Measurements from ENCODE around the gene KRT33A. TPM values are rescaled to one million over a fixed set of nuclear protein-coding genes. Genes with fewer than 3 reads are reported as not detected.

The KRT33A gene
- polyA plus RNA-seq, 3 donors = not detected

DNA sequence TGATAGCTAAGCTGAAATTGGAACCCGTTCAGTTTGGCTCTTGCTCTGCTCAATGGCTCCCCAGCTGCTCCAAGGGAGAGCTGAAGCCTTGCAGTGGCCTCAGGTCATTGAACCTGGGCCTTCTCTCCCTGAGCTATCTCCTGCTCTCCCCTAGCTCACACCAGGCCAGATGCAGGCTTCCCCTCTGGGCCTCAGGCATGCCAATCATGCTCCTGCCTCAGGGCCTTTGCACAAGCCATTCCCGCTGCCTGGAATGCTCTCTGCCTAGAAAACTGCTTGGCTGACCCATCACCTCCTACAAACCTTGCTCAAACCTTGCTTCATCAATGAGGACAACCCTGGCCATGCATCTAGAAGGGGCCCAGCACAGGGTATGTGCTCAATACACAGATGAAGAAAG lies 18.4 kb downstream of the KRT33A start:
- no peaks in the 10 kb centered on the region for H3K79me2 ChIP-seq (ENCODE audit: insufficient read depth, low read length)
- no peaks in the 10 kb centered on the region for H3K36me3 ChIP-seq (replicated peaks in 1 of 2; ENCODE audit: control insufficient read depth in 1 of 2, insufficient read depth in 2 of 2, low read length in 2 of 2)
- no peak overlapping the region for H3K27ac Mint-ChIP-seq
- peaks cover 0 to 7% of the 10 kb centered on the region in 2 donors for H3K4me1 ChIP-seq (ENCODE audit: control insufficient read depth in 1 of 2, insufficient read depth in 2 of 2, low read length in 2 of 2)
- no peak overlapping the region for H3K4me3 ChIP-seq (replicated peaks in 1 of 3; ENCODE audit: low read depth in 2 of 3, low read length in 3 of 3)
- no peaks in the 10 kb centered on the region for H3K9me3 ChIP-seq (replicated peaks in 1 of 2; ENCODE audit: control insufficient read depth in 1 of 2, insufficient read depth in 1 of 2, low read length in 2 of 2)
- no peak overlapping the region for H3K9ac ChIP-seq (ENCODE audit: insufficient read depth, low read length, poor library complexity, severe bottlenecking)
- H4K20me1 ChIP-seq (ENCODE audit: insufficient read depth, low read length) = no peaks in the 10 kb centered on the region
- H2AFZ ChIP-seq (ENCODE audit: insufficient read depth, low read depth, low read length, poor library complexity, severe bottlenecking) = no peak overlapping the region
- H3K9me3 Mint-ChIP-seq = peaks cover 0 to 2% (median 0%) of the 10 kb centered on the region in 7 donors
- no peaks in the 10 kb centered on the region for H3K27me3 ChIP-seq (ENCODE audit: control insufficient read depth in 2 of 2, insufficient read depth in 2 of 2, low read length in 2 of 2)
- no peak overlapping the region for H3K27ac ChIP-seq (ENCODE audit: low read depth in 1 of 2, low read length in 2 of 2)
- peaks cover 2 to 5% (median 4%) of the 10 kb centered on the region in 3 donors for H3K27me3 Mint-ChIP-seq (ENCODE audit: low read depth in 3 of 3)
- H3K4me3 Mint-ChIP-seq = no peak overlapping the region
- no peak overlapping the region for H3K4me2 ChIP-seq (replicated peaks; ENCODE audit: extremely low read depth, low read length, poor library complexity, severe bottlenecking)
- H3K36me3 Mint-ChIP-seq = no peaks in the 10 kb centered on the region
- intact Hi-C loops (cut with micrococcal nuclease) = no loop called here
- WGBS (ENCODE audit: insufficient coverage) = 78% methylated on average over 2 of the region's 2 CpGs
- TF ChIP-seq, protein P1, sequence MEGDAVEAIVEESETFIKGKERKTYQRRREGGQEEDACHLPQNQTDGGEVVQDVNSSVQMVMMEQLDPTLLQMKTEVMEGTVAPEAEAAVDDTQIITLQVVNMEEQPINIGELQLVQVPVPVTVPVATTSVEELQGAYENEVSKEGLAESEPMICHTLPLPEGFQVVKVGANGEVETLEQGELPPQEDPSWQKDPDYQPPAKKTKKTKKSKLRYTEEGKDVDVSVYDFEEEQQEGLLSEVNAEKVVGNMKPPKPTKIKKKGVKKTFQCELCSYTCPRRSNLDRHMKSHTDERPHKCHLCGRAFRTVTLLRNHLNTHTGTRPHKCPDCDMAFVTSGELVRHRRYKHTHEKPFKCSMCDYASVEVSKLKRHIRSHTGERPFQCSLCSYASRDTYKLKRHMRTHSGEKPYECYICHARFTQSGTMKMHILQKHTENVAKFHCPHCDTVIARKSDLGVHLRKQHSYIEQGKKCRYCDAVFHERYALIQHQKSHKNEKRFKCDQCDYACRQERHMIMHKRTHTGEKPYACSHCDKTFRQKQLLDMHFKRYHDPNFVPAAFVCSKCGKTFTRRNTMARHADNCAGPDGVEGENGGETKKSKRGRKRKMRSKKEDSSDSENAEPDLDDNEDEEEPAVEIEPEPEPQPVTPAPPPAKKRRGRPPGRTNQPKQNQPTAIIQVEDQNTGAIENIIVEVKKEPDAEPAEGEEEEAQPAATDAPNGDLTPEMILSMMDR (IDR thresholded peaks at IDR 0.05) = no peak
- H3K4me1 Mint-ChIP-seq = peaks cover 8% of the 10 kb centered on the region
- DNase-seq = no peak

DNA sequence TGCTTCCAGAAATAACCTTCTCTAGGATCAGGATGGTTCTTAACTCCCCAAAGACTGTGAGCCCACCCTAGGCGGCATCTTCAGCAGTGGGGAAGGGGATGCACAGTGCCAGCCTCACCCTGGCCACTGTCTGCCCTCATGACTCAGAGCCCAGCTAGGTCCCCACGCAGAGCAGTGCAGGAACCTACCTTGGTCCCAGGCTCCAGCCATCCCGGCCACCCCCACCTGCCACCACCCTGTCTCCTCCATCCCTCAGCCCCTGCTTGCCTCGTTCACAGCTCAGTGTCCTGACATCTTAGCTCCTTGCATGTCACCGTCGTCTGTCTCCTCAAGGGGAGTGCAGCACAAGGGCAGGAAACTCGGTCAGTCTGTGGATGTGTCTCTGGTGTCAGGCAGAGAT lies 19.0 kb downstream of the KRT33A start:
- Mint-ChIP-seq H3K27ac (no peak overlapping the region), H3K36me3 (no peaks in the 10 kb centered on the region), H3K4me1 (peaks cover 14% of the 10 kb centered on the region), H3K9me3 (peaks cover 0 to 2% (median 0%) of the 10 kb centered on the region in 7 donors), H3K27me3 (ENCODE audit: low read depth in 3 of 3) (peaks cover 2 to 5% (median 2%) of the 10 kb centered on the region in 3 donors), H3K4me3 (no peak overlapping the region)
- H3K4me3 ChIP-seq (replicated peaks in 1 of 3; ENCODE audit: low read depth in 2 of 3, low read length in 3 of 3) = no peak overlapping the region
- H3K9me3 ChIP-seq (replicated peaks in 1 of 2; ENCODE audit: control insufficient read depth in 1 of 2, insufficient read depth in 1 of 2, low read length in 2 of 2) = no peaks in the 10 kb centered on the region
- intact Hi-C loops (cut with micrococcal nuclease) = no loop called here
- H3K27me3 ChIP-seq (ENCODE audit: control insufficient read depth in 2 of 2, insufficient read depth in 2 of 2, low read length in 2 of 2) = no peaks in the 10 kb centered on the region
- H3K4me1 ChIP-seq (ENCODE audit: control insufficient read depth in 1 of 2, insufficient read depth in 2 of 2, low read length in 2 of 2) = peaks cover 0 to 12% of the 10 kb centered on the region in 2 donors
- no peak overlapping the region for H3K9ac ChIP-seq (ENCODE audit: insufficient read depth, low read length, poor library complexity, severe bottlenecking)
- no peaks in the 10 kb centered on the region for H4K20me1 ChIP-seq (ENCODE audit: insufficient read depth, low read length)
- no peak overlapping the region for H3K27ac ChIP-seq (ENCODE audit: low read depth in 1 of 2, low read length in 2 of 2)
- H3K36me3 ChIP-seq (replicated peaks in 1 of 2; ENCODE audit: control insufficient read depth in 1 of 2, insufficient read depth in 2 of 2, low read length in 2 of 2) = no peaks in the 10 kb centered on the region
- H2AFZ ChIP-seq (ENCODE audit: insufficient read depth, low read depth, low read length, poor library complexity, severe bottlenecking) = no peak overlapping the region
- no peak overlapping the region for H3K4me2 ChIP-seq (replicated peaks; ENCODE audit: extremely low read depth, low read length, poor library complexity, severe bottlenecking)
- TF ChIP-seq, protein P1 (IDR thresholded peaks at IDR 0.05) = no peak
- no peak for DNase-seq
- no peaks in the 10 kb centered on the region for H3K79me2 ChIP-seq (ENCODE audit: insufficient read depth, low read length)
- 93% methylated on average over 6 of the region's 7 CpGs for WGBS (ENCODE audit: insufficient coverage)
